NCI-H2196 (cell line): Measurements from ENCODE around the gene MACC1.
"Not testable (repeated sequence)": the region's sequence is repeated elsewhere in the genome, so short reads cannot be mapped to it uniquely, and the experiment has no call there.

Experiments used
- DNase-seq: peaks from one replicate; lab custom pipeline; 2025; ENCODE audit not compliant: unreplicated experiment; lab: John Stamatoyannopoulos, UW

MACC1 gene

DNA sequence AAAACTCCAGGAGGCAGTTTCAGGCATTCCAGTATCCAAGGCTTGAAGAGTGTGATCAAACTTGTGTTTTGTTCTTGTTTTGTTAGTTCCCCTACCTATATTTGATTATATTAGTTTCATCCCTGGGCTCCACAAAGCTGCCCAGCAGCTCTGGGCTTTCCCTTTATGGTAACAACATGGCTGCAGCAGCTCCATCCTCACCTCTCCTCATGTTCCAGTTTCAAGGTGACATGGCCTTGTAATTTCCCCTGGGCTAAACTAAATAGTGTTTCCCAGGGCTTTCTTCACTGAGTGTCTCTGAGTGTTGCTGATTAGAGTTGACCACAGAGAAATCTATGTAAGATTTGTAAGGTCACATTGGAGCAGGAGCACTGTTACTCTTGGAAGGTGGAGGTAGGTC, 83.4 kb downstream of the MACC1 start:
- no peak for DNase-seq

DNA sequence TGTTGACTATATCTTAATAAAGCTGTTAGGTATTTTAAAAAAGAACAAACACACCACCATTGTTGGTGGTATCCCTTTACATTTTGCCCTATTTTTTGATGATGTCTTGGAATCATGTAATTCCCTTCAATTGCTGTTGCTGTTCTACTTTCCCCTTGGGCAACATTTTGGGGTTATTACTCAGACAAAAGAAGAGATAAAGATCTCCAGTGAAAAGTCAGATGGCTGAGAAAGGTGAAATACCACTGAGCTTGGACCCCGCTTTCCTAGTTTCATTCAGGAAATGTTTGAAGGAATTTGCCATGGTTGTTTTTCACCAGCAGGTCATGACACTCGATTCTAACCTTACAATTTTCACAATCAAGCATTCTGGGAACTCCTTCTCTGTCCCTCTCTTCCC, 84.6 kb downstream of the MACC1 start:
- DNase-seq = no peak

DNA sequence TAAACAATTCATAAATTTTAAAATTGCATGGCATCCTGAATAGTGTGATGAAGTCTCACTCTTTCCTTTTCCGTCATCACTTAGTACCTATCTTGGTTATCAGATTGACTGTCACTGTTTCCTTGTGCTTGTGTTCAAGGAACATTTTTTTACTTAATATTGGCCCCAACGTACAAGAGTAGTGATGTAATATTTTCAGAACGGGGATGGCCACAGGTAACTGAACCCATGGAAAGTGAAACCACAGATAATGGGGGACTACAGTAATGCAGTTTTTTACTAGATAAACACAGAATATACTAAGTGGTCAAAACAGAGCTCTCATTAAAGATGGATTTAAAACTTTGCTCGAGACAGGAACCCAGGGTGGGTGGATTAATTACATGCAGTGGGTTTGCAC, 85.4 kb downstream of the MACC1 start:
- no peak for DNase-seq

DNA sequence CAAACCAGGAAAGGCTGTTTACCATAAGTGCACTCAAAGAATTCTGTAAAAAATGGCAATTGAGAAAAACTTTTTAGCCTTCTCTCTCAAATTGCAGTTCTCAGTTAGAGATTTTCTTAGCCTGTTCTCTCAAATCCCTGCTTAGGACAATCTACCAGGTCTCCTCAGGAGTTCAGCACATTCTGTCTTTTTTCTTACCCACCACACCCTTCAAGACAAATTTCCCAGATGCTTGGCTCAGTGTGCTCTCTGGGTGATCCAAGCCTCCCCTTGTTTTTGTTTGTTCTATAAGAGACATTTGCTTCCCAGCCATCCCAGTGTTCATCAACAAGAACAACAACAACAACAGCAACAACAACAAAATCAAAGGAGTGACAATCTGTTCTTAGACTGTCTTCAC, 87.3 kb downstream of the MACC1 start:
- DNase-seq = no peak

DNA sequence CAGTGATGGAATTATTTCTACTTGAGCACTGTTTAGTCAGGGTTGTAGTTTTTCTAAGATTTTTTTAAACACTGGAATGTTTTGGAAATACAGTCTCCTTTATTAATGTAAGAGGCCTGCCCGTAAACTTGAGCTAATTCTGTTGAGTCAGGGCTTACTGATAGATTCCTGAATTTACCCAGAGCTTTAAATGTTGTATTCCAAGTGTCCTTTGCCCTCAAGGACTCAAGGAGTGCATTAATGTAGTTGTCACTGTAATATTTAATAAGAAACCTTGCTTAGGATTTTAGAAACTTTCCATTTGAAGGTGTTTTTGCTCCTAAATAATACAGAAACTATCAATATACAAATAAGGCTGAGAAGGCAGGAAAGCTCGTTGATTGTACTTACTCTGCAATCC, 89.2 kb downstream of the MACC1 start:
- DNase-seq = no peak

DNA sequence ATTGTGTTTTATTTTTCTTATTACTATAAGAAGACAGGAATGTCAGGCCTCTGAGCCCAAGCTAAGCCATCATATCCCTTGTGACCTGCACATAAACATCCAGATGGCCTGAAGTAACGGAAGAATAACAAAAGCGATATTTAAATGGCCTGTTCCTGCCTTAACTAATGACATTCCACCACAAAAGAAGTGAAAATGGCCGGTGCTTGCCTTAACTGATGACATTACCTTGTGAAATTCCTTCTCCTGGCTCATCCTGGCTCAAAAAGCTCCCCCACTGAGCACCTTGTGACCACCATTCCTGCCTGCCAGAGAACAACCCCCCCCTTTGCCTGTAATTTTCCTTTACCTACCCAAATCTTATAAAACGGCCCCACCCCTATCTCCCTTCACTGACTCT, 91.1 kb downstream of the MACC1 start:
- DNase-seq = not testable (repeated sequence)

DNA sequence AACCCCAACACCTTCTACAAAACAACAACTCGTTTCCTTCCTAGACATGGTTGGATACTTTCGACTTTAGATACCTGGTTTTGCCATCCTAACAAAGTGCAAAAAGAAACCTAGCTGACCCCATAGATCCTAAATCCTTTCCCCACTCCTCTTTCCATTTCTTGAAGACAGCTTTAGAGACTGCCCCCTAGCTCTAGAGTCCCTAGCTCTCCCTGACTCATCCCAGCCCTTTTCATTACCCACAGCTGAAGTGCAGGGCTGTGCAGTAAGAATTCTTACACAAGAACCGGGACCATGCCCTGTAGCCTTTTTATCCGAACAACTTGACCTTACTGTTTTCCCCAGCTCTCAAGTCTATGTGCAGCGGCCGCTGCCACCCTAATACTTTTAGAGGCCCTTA, 93.1 kb downstream of the MACC1 start:
- DNase-seq = not testable (repeated sequence)

DNA sequence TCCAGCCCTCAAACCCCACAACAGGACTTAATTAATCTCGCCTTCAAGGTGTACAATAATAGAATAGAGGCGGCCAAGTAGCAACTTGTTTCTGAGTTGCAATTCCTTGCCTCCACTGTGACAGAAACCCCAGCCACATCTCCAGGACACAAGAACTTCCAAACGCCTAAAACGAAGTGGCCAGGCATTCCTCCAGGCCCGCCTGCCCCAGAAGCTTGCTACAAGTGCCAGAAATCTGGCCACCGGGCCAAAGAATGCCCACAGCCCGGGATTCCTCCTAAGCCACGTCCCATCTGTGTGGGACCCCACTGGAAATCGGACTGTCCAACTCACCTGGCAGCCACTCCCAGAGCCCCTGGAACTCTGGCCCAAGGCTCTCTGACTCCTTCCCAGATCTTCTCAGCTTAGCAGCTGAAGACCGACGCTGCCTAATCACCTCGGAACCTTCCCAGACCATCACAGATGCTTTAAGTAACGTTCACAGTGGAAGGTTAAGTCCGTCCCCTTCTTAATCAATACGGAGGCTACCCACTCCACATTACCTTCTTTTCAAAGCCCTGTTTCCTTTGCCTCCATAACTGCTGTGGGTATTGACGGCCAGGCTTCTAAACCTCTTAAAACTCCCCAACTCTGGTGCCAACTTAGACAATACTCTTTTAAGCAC, 94.4 kb downstream of the MACC1 start:
- DNase-seq = not testable (repeated sequence)

DNA sequence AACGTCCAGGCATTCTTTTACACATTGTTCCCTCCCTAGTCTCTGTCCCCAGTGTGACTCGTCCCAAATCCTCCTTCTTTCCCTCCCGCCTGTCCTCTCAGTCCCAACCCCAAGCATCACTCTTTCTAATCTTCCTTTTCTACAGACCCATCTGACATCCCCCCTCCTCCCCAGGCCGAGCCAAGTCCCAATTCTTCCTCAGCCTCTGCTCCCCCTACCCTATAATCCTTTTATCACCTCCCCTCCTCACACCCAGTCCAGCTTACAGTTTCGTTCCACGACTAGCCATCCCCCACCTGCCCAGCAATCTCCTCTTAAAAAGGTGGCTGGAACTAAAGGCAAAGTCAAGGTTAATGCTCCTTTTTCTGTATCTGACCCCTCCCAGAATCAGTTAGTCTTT, 95.1 kb downstream of the MACC1 start:
- no peak for DNase-seq

DNA sequence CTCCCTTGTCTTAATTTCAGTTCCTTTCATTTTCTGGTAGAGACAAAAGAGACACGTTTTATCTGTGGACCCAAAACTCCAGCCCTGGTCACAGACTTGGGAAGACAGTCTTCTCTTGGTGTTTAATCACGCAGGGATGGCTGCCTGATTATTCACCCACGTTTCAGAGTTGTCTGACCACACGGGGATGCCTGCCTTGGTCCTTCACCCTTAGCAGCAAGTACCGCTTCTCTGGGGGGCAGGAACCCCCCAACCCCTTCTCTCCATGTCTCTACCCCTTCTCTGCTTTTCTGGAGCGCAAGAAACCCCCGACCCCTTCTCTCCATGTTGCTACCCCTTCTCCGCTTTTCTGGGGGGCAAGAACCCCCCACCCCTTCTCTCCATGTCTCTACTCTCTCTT, 95.8 kb downstream of the MACC1 start:
- no peak for DNase-seq

DNA sequence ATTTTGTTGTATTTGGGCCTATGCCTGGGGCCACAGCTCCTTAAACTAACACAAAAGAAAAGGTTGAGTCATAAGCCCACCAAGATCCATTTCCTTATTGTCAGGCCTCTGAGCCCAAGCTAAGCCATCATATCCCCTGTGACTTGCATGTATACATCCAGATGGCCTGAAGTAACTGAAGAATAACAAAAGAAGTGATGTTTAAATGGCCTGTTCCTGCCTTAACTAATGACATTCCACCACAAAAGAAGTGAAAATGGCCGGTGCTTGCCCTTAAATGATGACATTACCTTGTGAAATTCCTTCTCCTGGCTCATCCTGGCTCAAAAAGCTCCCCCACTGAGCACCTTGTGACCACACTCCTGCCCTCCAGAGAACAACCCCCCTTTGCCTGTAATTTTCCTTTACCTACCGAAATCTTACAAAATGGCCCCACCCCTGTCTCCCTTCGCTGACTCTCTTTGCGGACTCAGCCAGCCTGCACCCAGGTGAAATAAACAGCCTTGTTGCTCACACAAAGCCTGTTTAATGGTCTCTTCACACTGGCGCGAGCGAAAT, 96.5 kb downstream of the MACC1 start:
- DNase-seq = not testable (repeated sequence)

DNA sequence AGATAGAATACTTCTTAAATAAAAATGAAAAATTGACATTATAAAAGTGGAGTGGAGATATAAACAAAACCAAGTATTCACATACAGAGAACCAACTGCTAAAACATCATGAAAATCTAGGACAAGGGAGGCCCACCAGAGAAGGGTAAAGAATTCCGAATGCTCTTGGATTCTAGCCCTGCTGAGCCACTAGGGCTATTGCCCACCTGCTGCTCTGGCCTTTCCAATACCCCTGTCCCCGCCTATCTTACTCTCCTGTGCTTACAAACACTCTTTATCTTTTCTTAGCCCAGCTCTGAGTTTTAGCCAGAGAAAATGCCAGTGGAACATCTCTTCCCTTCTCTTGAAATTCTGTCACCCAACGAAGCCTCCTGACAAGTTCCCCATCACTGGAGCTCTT, 100.3 kb downstream of the MACC1 start:
- DNase-seq = no peak

DNA sequence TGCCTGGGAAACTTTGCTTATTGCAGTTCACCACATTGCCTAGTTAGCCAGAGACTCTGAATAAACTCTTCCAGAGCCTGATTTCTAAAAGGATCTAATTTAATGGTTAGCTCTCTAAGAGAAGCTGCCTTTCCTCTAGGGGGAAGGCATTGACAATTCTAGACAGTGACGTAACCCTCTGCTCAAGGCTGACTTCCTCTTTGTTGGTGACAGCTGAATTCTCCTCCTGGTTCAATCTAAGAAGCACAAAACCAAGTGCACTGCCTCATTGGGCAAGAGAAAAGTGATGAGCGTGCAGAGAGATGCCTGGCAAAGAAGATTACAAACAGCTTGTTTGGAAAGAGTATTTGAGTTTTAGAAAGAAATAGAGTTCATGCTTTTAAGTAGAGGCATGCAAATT, 102.7 kb downstream of the MACC1 start:
- no peak for DNase-seq

DNA sequence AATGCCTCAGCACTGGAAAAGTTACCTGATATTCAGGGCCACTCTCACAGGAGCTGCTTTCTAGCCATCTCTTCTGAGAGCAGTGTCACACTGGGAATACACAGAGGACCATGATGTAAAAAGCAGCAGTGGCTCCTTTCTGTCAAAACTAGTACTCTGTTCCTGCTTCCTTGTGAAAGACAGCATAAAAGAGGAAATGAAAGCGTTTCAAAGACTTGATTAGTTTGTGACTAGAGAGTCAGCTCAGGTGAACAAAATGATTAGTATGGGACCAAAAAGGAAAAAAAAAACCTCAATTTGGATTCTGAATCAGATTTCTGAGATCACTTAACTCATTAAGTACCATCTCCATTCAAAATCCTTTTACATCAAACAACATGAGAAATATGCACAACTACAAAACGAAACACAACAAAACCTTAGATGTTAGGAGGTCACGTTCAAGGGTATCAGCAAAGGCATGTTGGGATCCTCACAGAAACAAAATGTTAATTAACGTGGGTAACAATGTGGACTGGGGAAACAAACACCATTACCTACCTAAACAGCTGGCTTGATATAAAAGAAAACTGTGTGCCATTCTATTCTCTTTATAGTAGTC, 103.7 kb downstream of the MACC1 start:
- DNase-seq = no peak

DNA sequence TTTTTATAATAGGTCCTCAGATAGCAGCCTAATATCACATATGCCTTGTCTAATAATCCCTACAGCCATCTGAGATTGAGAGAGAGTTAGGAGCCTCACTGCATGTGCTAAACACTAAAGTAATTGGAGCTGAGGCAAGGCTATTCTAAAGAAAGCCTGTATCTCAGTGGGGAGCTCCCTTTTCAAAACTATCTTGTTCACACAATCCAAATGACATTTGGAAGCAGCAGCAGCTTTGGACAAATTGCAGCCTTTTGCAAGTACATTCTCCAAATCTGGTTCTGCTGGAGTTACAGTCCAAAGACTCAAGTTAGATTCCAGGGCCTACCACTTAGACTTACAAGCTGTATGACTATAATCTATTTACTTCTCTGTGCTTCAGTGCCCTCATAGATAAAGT, 104.5 kb downstream of the MACC1 start:
- no peak for DNase-seq

DNA sequence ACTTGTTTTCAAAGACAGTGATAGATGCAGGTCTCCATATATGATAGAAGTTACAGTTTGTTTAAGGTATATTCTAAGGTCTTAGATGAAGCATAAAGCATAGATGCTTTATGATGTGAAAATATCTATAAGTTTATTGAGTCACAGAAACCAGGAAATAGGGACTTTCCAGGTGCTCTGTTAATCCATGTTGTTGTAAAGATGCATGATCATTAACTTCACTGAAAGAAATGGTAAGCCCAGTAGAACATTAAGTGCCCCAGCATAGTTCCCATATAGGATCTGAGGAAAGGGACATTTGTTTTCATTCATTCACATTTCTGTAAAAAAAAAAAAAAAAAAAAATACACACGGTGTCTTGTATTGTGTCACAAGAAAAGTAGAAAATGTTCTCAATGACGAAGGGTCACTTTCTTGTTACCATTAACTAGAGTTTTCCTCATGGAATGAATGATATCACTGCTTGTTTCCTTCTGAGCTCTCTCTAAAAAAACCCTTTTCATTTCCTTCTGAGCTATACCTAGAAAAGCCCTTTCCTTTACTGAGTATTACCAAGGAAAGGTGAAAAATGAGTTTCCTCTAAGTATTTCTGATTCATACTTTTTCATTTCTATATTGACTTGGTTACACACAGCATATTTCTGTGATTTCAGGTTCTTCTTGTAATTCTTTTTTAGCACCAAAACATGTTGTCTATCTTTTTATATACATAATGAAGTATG, 105.2 kb downstream of the MACC1 start:
- DNase-seq = no peak

DNA sequence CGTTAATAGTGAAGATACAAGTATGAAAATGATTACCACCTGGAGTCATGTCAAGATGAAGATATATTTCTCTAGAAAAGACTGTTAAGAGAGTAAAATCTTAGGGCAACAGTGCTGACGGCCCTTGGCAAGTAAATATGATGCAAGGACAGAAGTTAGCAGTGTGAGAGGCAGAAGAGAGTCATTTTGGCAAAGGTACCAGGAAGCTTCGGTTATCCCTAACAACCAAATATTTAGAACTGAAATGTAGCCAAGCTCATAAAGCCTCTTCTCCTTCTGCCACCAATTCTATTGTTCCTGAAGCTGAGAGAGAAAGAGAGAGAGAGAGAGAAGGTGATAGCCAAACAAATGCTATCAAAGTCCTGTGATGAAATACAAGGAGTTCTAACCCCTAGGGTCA, 109.6 kb downstream of the MACC1 start:
- peak; percentile 88 for DNase-seq

DNA sequence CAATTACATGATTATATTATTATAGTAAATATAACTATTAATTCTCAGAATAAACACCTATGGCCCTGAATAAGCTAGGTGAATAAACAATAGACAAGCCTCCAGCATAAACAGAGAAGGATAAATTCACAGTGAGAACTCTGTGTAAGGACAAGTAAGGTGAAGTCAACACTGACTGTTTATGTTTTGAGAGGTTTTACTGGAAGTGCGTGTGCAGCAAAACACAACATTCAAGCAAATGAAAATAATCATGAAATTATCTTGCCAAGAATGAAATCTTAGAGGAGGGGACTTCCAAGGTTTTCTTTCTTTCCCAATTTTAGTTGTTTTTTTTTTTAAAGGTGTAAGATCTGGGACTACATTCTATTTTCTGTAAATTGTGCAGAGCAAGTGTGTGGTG, 112.5 kb downstream of the MACC1 start:
- no peak for DNase-seq

DNA sequence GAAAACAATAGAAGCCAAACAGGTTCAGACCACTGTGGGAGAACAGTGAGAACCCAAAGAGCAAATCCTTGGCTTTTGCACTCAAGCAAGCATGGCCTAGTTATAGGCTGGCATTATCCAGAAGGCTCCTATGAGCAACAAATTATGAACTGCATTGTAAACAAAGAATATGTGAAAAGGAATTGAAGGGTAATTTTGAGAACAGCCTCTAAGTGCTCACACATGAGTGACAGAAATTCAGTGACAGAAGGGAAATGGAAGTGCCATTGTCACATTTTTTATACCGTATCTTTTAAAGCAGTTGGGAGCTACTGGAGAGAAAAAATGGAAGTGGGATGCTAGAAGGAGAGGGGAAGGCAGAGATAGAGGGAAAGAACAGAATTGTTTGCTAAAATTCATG, 114.2 kb downstream of the MACC1 start:
- DNase-seq = no peak

DNA sequence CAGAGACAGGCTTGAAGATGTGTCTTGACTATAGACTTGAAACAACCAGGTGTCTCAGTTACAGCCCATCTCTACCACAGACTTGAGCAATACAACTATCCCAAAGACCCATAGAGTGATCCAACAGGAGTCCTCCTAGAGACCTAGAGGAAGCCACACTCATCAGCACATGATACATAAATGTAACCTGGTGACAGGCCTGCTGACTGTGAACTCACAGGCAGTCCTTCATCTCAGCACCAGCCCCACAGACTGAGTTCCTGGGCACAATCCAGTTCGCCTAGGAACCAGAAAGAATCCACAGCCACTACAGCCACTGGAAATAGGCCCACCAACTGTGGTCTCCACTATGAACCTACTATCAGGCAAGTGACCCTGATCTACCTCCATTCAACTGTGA, 121.3 kb downstream of the MACC1 start:
- DNase-seq = no peak

DNA sequence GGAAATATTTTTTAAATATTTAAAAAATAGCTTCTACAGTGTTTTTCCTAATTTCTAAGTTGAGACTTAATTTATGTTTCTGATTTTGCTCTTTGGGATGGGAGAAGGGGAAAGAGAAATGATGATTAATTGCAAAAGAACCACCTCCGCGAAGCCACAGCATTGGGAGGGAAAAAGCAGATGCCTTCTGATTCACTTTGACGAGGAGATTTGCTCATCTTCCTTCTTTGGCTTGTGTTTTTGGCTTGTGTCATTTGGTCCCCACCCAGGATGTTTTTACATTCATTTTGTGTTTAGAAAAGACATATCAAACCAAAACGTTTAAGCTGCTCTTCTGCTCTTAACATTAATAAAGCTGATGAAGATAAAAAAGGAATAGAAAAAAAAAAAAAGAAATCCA, 121.7 kb downstream of the MACC1 start:
- DNase-seq = no peak

DNA sequence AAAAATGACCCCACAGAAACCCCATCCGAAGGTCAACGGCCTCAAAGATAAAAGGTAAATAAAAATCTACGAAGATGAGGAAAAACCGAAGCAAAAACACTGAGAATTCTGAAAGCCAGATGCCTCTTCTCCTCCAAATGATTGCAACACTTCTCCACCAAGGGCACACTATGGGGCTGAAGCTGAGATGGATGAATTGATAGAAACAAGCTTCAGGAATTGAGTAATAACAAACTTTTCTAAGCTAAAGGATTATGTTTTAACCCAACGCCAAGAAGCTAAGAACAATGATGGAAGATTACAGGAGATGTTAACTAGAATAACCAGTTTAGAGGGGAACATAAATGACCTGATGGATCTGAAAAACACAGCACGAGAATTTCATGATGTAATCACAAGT, 127.8 kb downstream of the MACC1 start:
- DNase-seq = no peak
